ENCODE data around the gene CCDC122.

The CCDC122 gene

GRCh38 chr13:43804461-43805070 is 75.0 kb downstream of the CCDC122 start:
- DNase-seq (ENCODE audit: low read depth in 2 of 2), result no peak

- no peak for DNase-seq (ENCODE audit: low read depth in 2 of 2)
These were observed 77.0 kb downstream of the CCDC122 start for GRCh38 chr13:43802511-43802910.

- no peak for DNase-seq (ENCODE audit: low read depth in 2 of 2)
These were observed 78.7 kb downstream of the CCDC122 start for GRCh38 chr13:43800828-43801227.

- DNase-seq (ENCODE audit: low read depth in 2 of 2), result no peak
These were observed 80.3 kb downstream of the CCDC122 start for GRCh38 chr13:43799191-43799590.

GRCh38 chr13:43797869-43798268 is 81.7 kb downstream of the CCDC122 start:
- no peak for DNase-seq (ENCODE audit: low read depth in 2 of 2)

- DNase-seq (ENCODE audit: low read depth in 2 of 2), result no peak
These were observed 82.4 kb downstream of the CCDC122 start for GRCh38 chr13:43797159-43797558.

GRCh38 chr13:43794416-43794815 is 85.1 kb downstream of the CCDC122 start:
- DNase-seq (ENCODE audit: low read depth in 2 of 2), result no peak

- DNase-seq (ENCODE audit: low read depth in 2 of 2), result no peak
These were observed 87.3 kb downstream of the CCDC122 start for GRCh38 chr13:43792076-43792881.

GRCh38 chr13:43787997-43788396 is 91.5 kb downstream of the CCDC122 start:
- DNase-seq (ENCODE audit: low read depth in 2 of 2), result no peak

- DNase-seq (ENCODE audit: low read depth in 2 of 2), result no peak
These were observed 92.0 kb downstream of the CCDC122 start for GRCh38 chr13:43787518-43787891.

GRCh38 chr13:43786766-43787517 is 92.6 kb downstream of the CCDC122 start, which contains the start of gene ENOX1:
ENOX1 (minus strand) TSS chr13:43786972.
- DNase-seq (ENCODE audit: low read depth in 2 of 2), result peak in 1 of 2 donors; percentile 3

- DNase-seq (ENCODE audit: low read depth in 2 of 2), result no peak
These were observed 93.1 kb downstream of the CCDC122 start for GRCh38 chr13:43786472-43786765.

All from stimulated activated CD8-positive, alpha-beta memory T cell treated with anti-CD3 and anti-CD28 coated beads, Interleukin-7, amount 100 ng/mL, for 4 hours (primary cell).